GM12892 (cell line): ENCODE measurements around the gene G3BP1.

Experiments
- POLR2A ChIP-seq: IDR thresholded peaks from 2 replicates; pipeline ENCODE4 v1.6.1; 2011; ENCODE audit warnings: low read depth, low read length, control low read depth
- TAF1 ChIP-seq: IDR thresholded peaks from 2 replicates; pipeline ENCODE4 v1.6.1; 2011; ENCODE audit warnings: low read depth, mild to moderate bottlenecking, control low read depth, low read length, borderline replicate concordance

DNA sequence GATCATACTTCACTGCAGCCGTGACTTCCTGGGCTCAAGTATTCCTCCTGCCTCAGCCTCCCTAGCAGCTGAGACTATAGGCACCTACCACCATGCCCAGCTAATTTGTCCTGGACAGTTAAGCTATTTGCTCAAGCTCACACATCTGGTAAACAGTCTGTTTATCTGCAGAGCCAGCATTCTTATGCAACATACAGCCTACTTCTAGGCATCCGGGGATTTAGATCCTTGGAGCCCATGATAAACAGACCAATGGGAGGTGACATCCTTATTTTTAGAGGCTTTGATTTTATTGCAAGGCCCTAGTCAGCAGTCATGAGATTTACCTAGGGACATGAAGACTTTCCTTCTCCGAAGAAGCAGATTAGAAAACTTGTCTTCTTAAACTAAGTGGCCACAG, 34.3 kb upstream of the G3BP1 start:
- TF ChIP-seq TAF1 (no peak), POLR2A (no peak)
